HepG2 (cell line): ENCODE measurements around the gene BCAR3. TPM values are rescaled to one million over a fixed set of nuclear protein-coding genes. Genes with fewer than 3 reads are reported as not detected.

ENCODE experiments used
- CCAR2 ChIP-seq: fragments of 200-400 bp; formaldehyde crosslinking; optimal IDR thresholded peaks from 2 replicates; pipeline ENCODE3; 2018; ENCODE audit warnings: low read depth, mild to moderate bottlenecking, low read length, moderate library complexity
- CREM ChIP-seq, 2 experiments: sonication (generic) in 1 of 2; formaldehyde crosslinking in 1 of 2; IDR thresholded peaks; 2 replicates each; pipeline versions ENCODE4 v1.4.0 to v1.6.1; 2016 to 2020; ENCODE audit warnings: antibody characterized with exemption in 1 of 2, mild to moderate bottlenecking in 1 of 2, missing genetic modification reagents in 1 of 2
- DMAP1 ChIP-seq: IDR thresholded peaks from 2 replicates; pipeline ENCODE4 v1.6.1; 2016
- DNMT3B ChIP-seq: conservative IDR thresholded peaks from 2 replicates; pipeline ENCODE4 v1.6.1; 2016; ENCODE audit warnings: missing biosample characterization, control low read depth
- EP300 ChIP-seq, 3 experiments: sonication (generic) in 1 of 3; formaldehyde crosslinking in 1 of 3; IDR thresholded peaks; 2 replicates each; pipeline versions ENCODE4 v1.5.1 to v1.6.1; 2011 to 2020; ENCODE audit warnings: low read depth in 2 of 3, low read length in 2 of 3, borderline replicate concordance in 1 of 3, improper control_type of control experiment in 1 of 3, mild to moderate bottlenecking in 1 of 3, missing genetic modification reagents in 1 of 3, moderate library complexity in 1 of 3
- FOXP1 ChIP-seq, 2 experiments: fragments of 450-650 bp in 1 of 2; IDR thresholded peaks; 2 replicates each; pipeline ENCODE4 v1.6.1; 2017 to 2018; ENCODE audit warnings: antibody characterized with exemption in 1 of 2
- FOXP4 ChIP-seq: sonication (generic); formaldehyde crosslinking; IDR thresholded peaks from 2 replicates; pipeline ENCODE4 v1.4.0; 2020; ENCODE audit warnings: missing genetic modification reagents
- HES4 ChIP-seq: sonication (generic); formaldehyde crosslinking; IDR thresholded peaks from 2 replicates; pipeline ENCODE4 v1.9.0; 2021; ENCODE audit warnings: mild to moderate bottlenecking, missing genetic modification reagents, borderline replicate concordance
- HNF4A ChIP-seq: sonication (generic); formaldehyde crosslinking; IDR thresholded peaks from 2 replicates; pipeline ENCODE4 v1.4.0; 2020; ENCODE audit warnings: missing genetic modification reagents
- JARID2 ChIP-seq: sonication (generic); formaldehyde crosslinking; IDR thresholded peaks from 2 replicates; pipeline ENCODE4 v1.8.1; 2023; ENCODE audit warnings: missing genetic modification reagents, inconsistent platforms; ENCODE audit not compliant: insufficient replicate concordance
- KAT2B ChIP-seq: fragments of 150-350 bp; IDR thresholded peaks from 2 replicates; pipeline ENCODE4 v1.6.1; 2014; ENCODE audit warnings: low read depth, low read length, borderline replicate concordance
- MZF1 ChIP-seq: sonication (generic); formaldehyde crosslinking; IDR thresholded peaks from 2 replicates; pipeline ENCODE4 v1.8.1; 2023; ENCODE audit warnings: mild to moderate bottlenecking, missing genetic modification reagents, borderline replicate concordance
- NAIF1 ChIP-seq: sonication (generic); formaldehyde crosslinking; IDR thresholded peaks from 2 replicates; pipeline ENCODE4 v1.5.0; 2020; ENCODE audit warnings: mild to moderate bottlenecking, missing genetic modification reagents, borderline replicate concordance
- SATB2 ChIP-seq: sonication (generic); formaldehyde crosslinking; IDR thresholded peaks from 2 replicates; pipeline ENCODE4 v1.5.0; 2020; ENCODE audit warnings: missing genetic modification reagents
- SKI ChIP-seq: fragments of 450-650 bp; IDR thresholded peaks from one replicate; pipeline ENCODE4 v1.6.1; 2018; ENCODE audit warnings: mild to moderate bottlenecking; ENCODE audit not compliant: partially characterized antibody
- SUZ12 ChIP-seq: fragments of 150-350 bp; IDR thresholded peaks from 2 replicates; pipeline ENCODE4 v1.6.1; 2014; ENCODE audit warnings: low read depth, low read length
- ZMYM2 ChIP-seq: sonication (generic); formaldehyde crosslinking; IDR thresholded peaks from 2 replicates; pipeline ENCODE4 v1.8.0; 2022; ENCODE audit warnings: mild to moderate bottlenecking, missing genetic modification reagents
- ZNF556 ChIP-seq: sonication (generic); formaldehyde crosslinking; IDR thresholded peaks from 2 replicates; pipeline ENCODE4 v1.4.0; 2020; ENCODE audit warnings: mild to moderate bottlenecking, missing genetic modification reagents, borderline replicate concordance
- ZNF563 ChIP-seq: sonication (generic); formaldehyde crosslinking; IDR thresholded peaks from 2 replicates; pipeline ENCODE4 v1.8.0; 2022; ENCODE audit warnings: mild to moderate bottlenecking, moderate library complexity, missing genetic modification reagents
- ZNF570 ChIP-seq: sonication (generic); formaldehyde crosslinking; IDR thresholded peaks from 2 replicates; pipeline ENCODE4 v1.4.0; 2020; ENCODE audit warnings: mild to moderate bottlenecking, missing genetic modification reagents, borderline replicate concordance
- ZNF615 ChIP-seq: sonication (generic); formaldehyde crosslinking; IDR thresholded peaks from 2 replicates; pipeline ENCODE4 v1.5.0; 2020; ENCODE audit warnings: mild to moderate bottlenecking, missing genetic modification reagents, borderline replicate concordance
- ZNF850 ChIP-seq: sonication (generic); formaldehyde crosslinking; conservative IDR thresholded peaks from 2 replicates; pipeline ENCODE4 v1.9.0; 2021; ENCODE audit warnings: mild to moderate bottlenecking, missing genetic modification reagents
- polyA plus RNA-seq, 8 experiments: library from polyadenylated mRNA; depleted of rRNA in 3 of 8; stranded (reverse) in 7 of 8; unstranded in 1 of 8; fragments of >200 nt; fragmentation: Illumina TruSeq in 4 of 8; extraction: Trizol in 4 of 8; gene quantifications; 2 replicates each; pipeline versions ENCODE4 v1.2.1 to v1.2.3, GENCODE V29; 2011 to 2016; ENCODE audit warnings: low read depth in 4 of 8, missing spikeins in 1 of 8, mixed read lengths in 1 of 8; ENCODE audit not compliant: insufficient read depth in 1 of 8
- total RNA-seq, 5 experiments: library from RNA; depleted of rRNA; stranded (reverse); fragments of >200 nt; fragmentation: Illumina TruSeq; extraction: Trizol; gene quantifications; 2 replicates each; pipeline ENCODE4 v1.2.3, GENCODE V29; 2016; ENCODE audit warnings: low read depth in 1 of 5
- TF ChIP-seq, protein P1 (sequence below): IDR thresholded peaks from 2 replicates; pipeline ENCODE4 v1.6.1; 2016; ENCODE audit warnings: low read depth, borderline replicate concordance
- TF ChIP-seq, protein P2 (sequence below): sonication (generic); formaldehyde crosslinking; IDR thresholded peaks from 2 replicates; pipeline ENCODE4 v1.4.0; 2020; ENCODE audit warnings: mild to moderate bottlenecking, missing genetic modification reagents
- TF ChIP-seq, protein P3 (sequence below): IDR thresholded peaks from 2 replicates; pipeline ENCODE4 v1.6.1; 2016; ENCODE audit warnings: missing genetic modification reagents, missing compliant biosample characterization

The BCAR3 gene
- total and polyA plus RNA-seq, 2 of the 13 experiments (the other 11 are each of a cell fraction or from before 2014, with no cell fraction given) = 3.6 to 4.8 TPM

DNA sequence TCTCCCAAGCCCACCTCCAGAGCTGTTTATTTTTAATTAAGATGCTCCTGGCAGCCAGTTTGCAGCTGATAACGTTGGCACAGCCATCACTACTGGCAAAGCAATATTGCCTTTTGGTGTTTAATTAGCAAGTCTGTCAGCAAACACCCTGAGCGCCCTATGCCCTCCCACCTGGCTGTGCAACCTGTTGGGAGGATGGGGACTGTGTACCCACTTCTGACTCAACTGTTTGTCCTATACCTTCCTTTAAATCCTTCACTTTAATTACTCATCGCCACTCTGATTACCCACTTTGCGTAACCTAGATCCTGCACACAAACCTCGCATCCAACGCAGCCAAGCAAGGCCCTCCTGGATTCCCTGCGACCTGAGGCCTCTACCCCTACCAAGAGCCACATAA, 67.1 kb downstream of the BCAR3 start (continued):
- no peak for TF ChIP-seq KAT2B
- no peak for TF ChIP-seq FOXP1 (IDR thresholded peaks at IDR 0.05)
- peak; percentile 27; the same call in 1 of the 2 replicates for TF ChIP-seq FOXP1 (CRISPR knock-in tag; IDR thresholded peaks at IDR 0.05)
- TF ChIP-seq JARID2 (CRISPR knock-in tag) = no peak
- TF ChIP-seq HES4 (CRISPR knock-in tag) = no peak
- TF ChIP-seq ZNF615 (CRISPR knock-in tag) = 0 out of 2 replicates have a peak, but pooled peaks have one; percentile 35
- TF ChIP-seq EP300 (IDR thresholded peaks at IDR 0.05; ENCODE audit: low read depth in 2 of 2, low read length in 2 of 2) = peak in 1 of 2 experiments; percentile 59; a peak in 1 of 4 replicates
- peak; percentile 58; the same call in 1 of the 2 replicates for TF ChIP-seq EP300 (CRISPR knock-in tag; IDR thresholded peaks at IDR 0.05; ENCODE audit: borderline replicate concordance)
- no peak for TF ChIP-seq ZNF563
- TF ChIP-seq, protein P1, sequence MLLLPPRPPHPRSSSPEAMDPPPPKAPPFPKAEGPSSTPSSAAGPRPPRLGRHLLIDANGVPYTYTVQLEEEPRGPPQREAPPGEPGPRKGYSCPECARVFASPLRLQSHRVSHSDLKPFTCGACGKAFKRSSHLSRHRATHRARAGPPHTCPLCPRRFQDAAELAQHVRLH (CRISPR knock-in tag) = no peak
- TF ChIP-seq CCAR2 = no peak
- no peak for TF ChIP-seq SKI
- peak; percentile 3; the same call in 1 of the 2 replicates for TF ChIP-seq CREM (IDR thresholded peaks at IDR 0.05)
- TF ChIP-seq CREM (CRISPR knock-in tag; IDR thresholded peaks at IDR 0.05) = no peak
- TF ChIP-seq DMAP1 = no peak
- TF ChIP-seq NAIF1 (CRISPR knock-in tag) = no peak
- TF ChIP-seq DNMT3B (CRISPR knock-in tag) = no peak
- no peak for TF ChIP-seq SATB2 (CRISPR knock-in tag)
- TF ChIP-seq, protein P2, sequence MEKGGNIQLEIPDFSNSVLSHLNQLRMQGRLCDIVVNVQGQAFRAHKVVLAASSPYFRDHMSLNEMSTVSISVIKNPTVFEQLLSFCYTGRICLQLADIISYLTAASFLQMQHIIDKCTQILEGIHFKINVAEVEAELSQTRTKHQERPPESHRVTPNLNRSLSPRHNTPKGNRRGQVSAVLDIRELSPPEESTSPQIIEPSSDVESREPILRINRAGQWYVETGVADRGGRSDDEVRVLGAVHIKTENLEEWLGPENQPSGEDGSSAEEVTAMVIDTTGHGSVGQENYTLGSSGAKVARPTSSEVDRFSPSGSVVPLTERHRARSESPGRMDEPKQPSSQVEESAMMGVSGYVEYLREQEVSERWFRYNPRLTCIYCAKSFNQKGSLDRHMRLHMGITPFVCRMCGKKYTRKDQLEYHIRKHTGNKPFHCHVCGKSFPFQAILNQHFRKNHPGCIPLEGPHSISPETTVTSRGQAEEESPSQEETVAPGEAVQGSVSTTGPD (CRISPR knock-in tag) = peak; percentile 66; the same call in 1 of the 2 replicates
- no peak for TF ChIP-seq ZNF556 (CRISPR knock-in tag)
- TF ChIP-seq ZMYM2 (CRISPR knock-in tag) = no peak
- no peak for TF ChIP-seq MZF1 (CRISPR knock-in tag)
- TF ChIP-seq, protein P3, sequence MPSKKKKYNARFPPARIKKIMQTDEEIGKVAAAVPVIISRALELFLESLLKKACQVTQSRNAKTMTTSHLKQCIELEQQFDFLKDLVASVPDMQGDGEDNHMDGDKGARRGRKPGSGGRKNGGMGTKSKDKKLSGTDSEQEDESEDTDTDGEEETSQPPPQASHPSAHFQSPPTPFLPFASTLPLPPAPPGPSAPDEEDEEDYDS (CRISPR knock-in tag) = no peak
- TF ChIP-seq FOXP4 (CRISPR knock-in tag) = peak; percentile 54; the same call in 1 of the 2 replicates
- no peak for TF ChIP-seq ZNF850 (CRISPR knock-in tag)
- TF ChIP-seq SUZ12 = no peak
- TF ChIP-seq HNF4A (CRISPR knock-in tag) = no peak
- TF ChIP-seq ZNF570 (CRISPR knock-in tag) = no peak
